GM23338 (cell line): ENCODE data around the gene CFAP74. TPM values are rescaled to one million over a fixed set of nuclear protein-coding genes. Genes with fewer than 3 reads are reported as not detected.

Experiments used
- ATAC-seq: fragments of 200-7000 bp; cut with Tn5 transposase; 3 replicates; pipeline ENCODE4 v1.9.1; 2020
- DNase-seq: peaks from one replicate; pipeline ENCODE4 v3.0.0-alpha.2; 2015; ENCODE audit warnings: low spot score
- H2AFZ ChIP-seq: fragments of 200-600 bp; sonication (generic); 2 replicates; pipeline ENCODE4 v1.8.0; 2016; ENCODE audit warnings: antibody characterized with exemption, mild to moderate bottlenecking, moderate library complexity
- H3F3A ChIP-seq: fragments of 200-600 bp; sonication (generic); replicated peaks from 2 replicates; pipeline ENCODE4 v1.8.0; 2017; ENCODE audit warnings: antibody characterized with exemption, mixed run types, low read depth
- H3K27ac ChIP-seq: fragments of 200-600 bp; sonication (generic); 2 replicates; pipeline ENCODE4 v1.6.1; 2016; ENCODE audit warnings: low read depth
- H3K27me3 ChIP-seq: fragments of 200-600 bp; sonication (generic); 2 replicates; pipeline ENCODE4 v1.8.0; 2016; ENCODE audit warnings: mild to moderate bottlenecking, mixed run types, moderate library complexity; ENCODE audit not compliant: insufficient read depth
- H3K36me3 ChIP-seq: fragments of 200-600 bp; sonication (generic); 2 replicates; pipeline ENCODE4 v1.8.0; 2016; ENCODE audit warnings: mild to moderate bottlenecking; ENCODE audit not compliant: insufficient read depth
- H3K4me1 ChIP-seq: fragments of 200-600 bp; sonication (generic); 2 replicates; pipeline ENCODE4 v1.8.0; 2016; ENCODE audit warnings: mild to moderate bottlenecking, moderate library complexity; ENCODE audit not compliant: insufficient read depth
- H3K4me2 ChIP-seq: fragments of 200-600 bp; sonication (generic); 2 replicates; pipeline ENCODE4 v1.7.1; 2017; ENCODE audit warnings: mixed run types
- H3K4me3 ChIP-seq: fragments of 200-600 bp; sonication (generic); 2 replicates; pipeline ENCODE4 v1.6.1; 2016; ENCODE audit warnings: mixed run types
- H3K79me2 ChIP-seq: fragments of 200-600 bp; sonication (generic); replicated peaks from 2 replicates; pipeline ENCODE4 v1.8.0; 2017; ENCODE audit warnings: mild to moderate bottlenecking; ENCODE audit not compliant: insufficient read depth
- H3K9me2 ChIP-seq: fragments of 200-600 bp; sonication (generic); 2 replicates; pipeline ENCODE4 v1.8.0; 2017; ENCODE audit not compliant: insufficient read depth
- H4K20me1 ChIP-seq: fragments of 200-600 bp; sonication (generic); replicated peaks from 2 replicates; pipeline ENCODE4 v1.8.0; 2017; ENCODE audit warnings: mild to moderate bottlenecking; ENCODE audit not compliant: insufficient read depth
- H3K27ac Mint-ChIP-seq: 2 replicates; pipeline ENCODE4 v1.8.0; 2020; ENCODE audit warnings: inconsistent platforms, mild to moderate bottlenecking, moderate library complexity, mixed read lengths
- H3K27me3 Mint-ChIP-seq: 3 replicates; pipeline ENCODE4 v1.8.0; 2022; ENCODE audit warnings: low read depth, mild to moderate bottlenecking, moderate library complexity, mixed read lengths, inconsistent platforms; ENCODE audit not compliant: insufficient read depth, poor library complexity
- H3K36me3 Mint-ChIP-seq: 3 replicates; pipeline ENCODE4 v1.8.0; 2021; ENCODE audit warnings: low read depth, mild to moderate bottlenecking, inconsistent platforms, moderate library complexity, mixed read lengths
- H3K4me1 Mint-ChIP-seq: 3 replicates; pipeline ENCODE4 v1.8.0; 2020; ENCODE audit warnings: mild to moderate bottlenecking, inconsistent platforms, mixed read lengths
- H3K4me3 Mint-ChIP-seq: 3 replicates; pipeline ENCODE4 v1.8.0; 2021; ENCODE audit warnings: moderate library complexity, mild to moderate bottlenecking, inconsistent platforms, mixed read lengths
- H3K9me3 Mint-ChIP-seq: 3 replicates; pipeline ENCODE4 v1.8.0; 2020; ENCODE audit warnings: moderate library complexity, mild to moderate bottlenecking, inconsistent platforms, mixed read lengths
- CREB1 ChIP-seq: fragments of 250-450 bp; sonication (Bioruptor Pico); IDR thresholded peaks from 2 replicates; pipeline ENCODE4 v1.5.0; 2020; ENCODE audit warnings: low read depth, mild to moderate bottlenecking, moderate library complexity
- EZH2 ChIP-seq: fragments of 200-600 bp; sonication (generic); IDR thresholded peaks from one replicate; pipeline ENCODE4 v1.8.0; 2017; ENCODE audit warnings: antibody characterized with exemption, mild to moderate bottlenecking, low read depth; ENCODE audit not compliant: unreplicated experiment
- POLR2AphosphoS5 ChIP-seq: IDR thresholded peaks from 2 replicates; pipeline ENCODE4 v1.6.1; 2016; ENCODE audit warnings: antibody characterized with exemption, low read depth
- REST ChIP-seq: IDR thresholded peaks from one replicate; pipeline ENCODE4 v1.6.1; 2018; ENCODE audit warnings: antibody characterized with exemption; ENCODE audit not compliant: unreplicated experiment
- STAT1 ChIP-seq: IDR thresholded peaks from one replicate; pipeline ENCODE4 v1.6.1; 2016; ENCODE audit warnings: antibody characterized with exemption; ENCODE audit not compliant: unreplicated experiment
- ZNF462 ChIP-seq: fragments of 250-450 bp; sonication (Bioruptor Pico); IDR thresholded peaks from 2 replicates; pipeline ENCODE4 v1.5.0; 2020; ENCODE audit warnings: mild to moderate bottlenecking, moderate library complexity
- polyA plus RNA-seq: library from polyadenylated mRNA; unstranded; fragments of >200 nt; fragmentation: Nextera tagmentation; extraction: Ambion mirVana; gene quantifications from 2 replicates; pipeline ENCODE4 v1.2.1, GENCODE V29; 2016
- total RNA-seq: library from RNA; depleted of rRNA; stranded (reverse); fragments of >200 nt; shearing (Covaris generic); gene quantifications from 2 replicates; pipeline ENCODE4 v1.2.3, GENCODE V29; 2014

CFAP74 gene
- total and polyA plus RNA-seq, 2 experiments from 2014 or later: 0.21 TPM; not detected in 1

GRCh38 chr1:1881727-1882126 lies 121.9 kb downstream of the CFAP74 start:
- peak; percentile 20; the same call in 2 of the 3 replicates for ATAC-seq
- Histone ChIP-seq H3K4me3 (no peak overlapping the region), H3K4me1 (peaks cover 26% of the 10 kb centered on the region), H3K27me3 (no peaks in the 10 kb centered on the region), H3K36me3 (no peaks in the 10 kb centered on the region), H3K79me2 (peaks cover 100% of the 10 kb centered on the region), H3K4me2 (no peak overlapping the region), H3K9me2 (no peaks in the 10 kb centered on the region), H2AFZ (no peak overlapping the region), H3F3A (peaks cover 6% of the 10 kb centered on the region; the same call in 1 of the 2 replicates), H4K20me1 (peaks cover 98% of the 10 kb centered on the region), H3K27ac (peak overlapping the region; percentile 62; the same call in 1 of the 2 replicates)
- TF ChIP-seq POLR2AphosphoS5: no peak
- TF ChIP-seq REST: no peak
- no peak for TF ChIP-seq ZNF462 (CRISPR knock-in tag)
- no peak for TF ChIP-seq CREB1 (CRISPR knock-in tag)
- TF ChIP-seq STAT1: no peak
- no peak for TF ChIP-seq EZH2
- Mint-ChIP-seq H3K27me3 (no peaks in the 10 kb centered on the region), H3K4me3 (no peak overlapping the region), H3K4me1 (peaks cover 32% of the 10 kb centered on the region), H3K36me3 (peaks cover 35% of the 10 kb centered on the region), H3K9me3 (no peaks in the 10 kb centered on the region), H3K27ac (0 out of 2 replicates have a peak overlapping the region, but pooled peaks have one; percentile 23)
- DNase-seq: no peak
